Hepatocyte (in vitro differentiated cells): ENCODE data around the gene GALNT15. TPM values are rescaled to one million over a fixed set of nuclear protein-coding genes. Genes with fewer than 3 reads are reported as not detected.

Source experiments
- DNase-seq: peaks from one replicate; pipeline ENCODE4 v3.0.0-alpha.2; 2016; ENCODE audit warnings: low spot score
- H2AFZ ChIP-seq: fragments of 200-600 bp; sonication (generic); 2 replicates; pipeline ENCODE4 v1.6.0; 2016; ENCODE audit warnings: antibody characterized with exemption, mild to moderate bottlenecking
- H3K27ac ChIP-seq: fragments of 200-600 bp; sonication (generic); 2 replicates; pipeline ENCODE4 v1.5.1; 2016; ENCODE audit warnings: mild to moderate bottlenecking
- H3K27me3 ChIP-seq: fragments of 200-600 bp; sonication (generic); 2 replicates; pipeline ENCODE4 v1.6.1; 2016
- H3K36me3 ChIP-seq: fragments of 200-600 bp; sonication (generic); replicated peaks from 2 replicates; pipeline ENCODE4 v1.5.1; 2016; ENCODE audit warnings: low read depth; ENCODE audit not compliant: insufficient read depth
- H3K4me1 ChIP-seq: fragments of 200-600 bp; sonication (generic); 2 replicates; pipeline ENCODE4 v1.5.1; 2016; ENCODE audit warnings: mild to moderate bottlenecking, moderate library complexity; ENCODE audit not compliant: insufficient read depth
- H3K4me2 ChIP-seq: fragments of 200-600 bp; sonication (generic); 2 replicates; pipeline ENCODE4 v1.6.0; 2016
- H3K4me3 ChIP-seq: fragments of 200-600 bp; sonication (generic); 2 replicates; pipeline ENCODE4 v1.5.1; 2016; ENCODE audit warnings: mild to moderate bottlenecking
- H3K79me2 ChIP-seq: fragments of 200-600 bp; sonication (generic); 2 replicates; pipeline ENCODE4 v1.6.0; 2017; ENCODE audit warnings: mild to moderate bottlenecking
- H3K9me2 ChIP-seq: fragments of 200-600 bp; sonication (generic); replicated peaks from 2 replicates; pipeline ENCODE4 v1.6.0; 2017; ENCODE audit warnings: mild to moderate bottlenecking; ENCODE audit not compliant: insufficient read depth
- H3K9me3 ChIP-seq: fragments of 200-600 bp; sonication (generic); 2 replicates; pipeline ENCODE4 v1.5.1; 2016; ENCODE audit warnings: low read depth, mild to moderate bottlenecking
- H4K20me1 ChIP-seq: fragments of 200-600 bp; sonication (generic); 2 replicates; pipeline ENCODE4 v1.6.0; 2016; ENCODE audit warnings: mild to moderate bottlenecking; ENCODE audit not compliant: insufficient read depth, poor library complexity, severe bottlenecking
- CTCF ChIP-seq: fragments of 200-600 bp; sonication (generic); IDR thresholded peaks from 2 replicates; pipeline ENCODE4 v1.5.1; 2016; ENCODE audit warnings: antibody characterized with exemption, mild to moderate bottlenecking; ENCODE audit not compliant: poor library complexity
- EZH2 ChIP-seq: fragments of 200-600 bp; sonication (generic); IDR thresholded peaks from 2 replicates; pipeline ENCODE4 v1.6.1; 2016; ENCODE audit warnings: antibody characterized with exemption, mild to moderate bottlenecking, borderline replicate concordance
- EZH2phosphoT487 ChIP-seq: fragments of 200-600 bp; sonication (generic); IDR thresholded peaks from one replicate; pipeline ENCODE4 v1.6.1; 2018; ENCODE audit warnings: antibody characterized with exemption, mild to moderate bottlenecking, low read depth, moderate library complexity; ENCODE audit not compliant: unreplicated experiment, severe bottlenecking
- WGBS: methylation state at CpG from one replicate; pipeline ENCODE4 v1.1.6; 2016; ENCODE audit warnings: low lambda C conversion rate; ENCODE audit errors: missing lambda C conversion rate; 5-methylcytosine and 5-hydroxymethylcytosine counted together
- polyA plus RNA-seq: library from polyadenylated mRNA; unstranded; fragments of >200 nt; fragmentation: Nextera tagmentation; extraction: Ambion mirVana; gene quantifications from 2 replicates; pipeline ENCODE4 v1.2.1, GENCODE V29; 2016
- total RNA-seq: library from RNA; depleted of rRNA; stranded (reverse); fragments of >200 nt; gene quantifications from 2 replicates; pipeline ENCODE4 v1.2.3, GENCODE V29; 2014

GALNT15 gene, protein sequence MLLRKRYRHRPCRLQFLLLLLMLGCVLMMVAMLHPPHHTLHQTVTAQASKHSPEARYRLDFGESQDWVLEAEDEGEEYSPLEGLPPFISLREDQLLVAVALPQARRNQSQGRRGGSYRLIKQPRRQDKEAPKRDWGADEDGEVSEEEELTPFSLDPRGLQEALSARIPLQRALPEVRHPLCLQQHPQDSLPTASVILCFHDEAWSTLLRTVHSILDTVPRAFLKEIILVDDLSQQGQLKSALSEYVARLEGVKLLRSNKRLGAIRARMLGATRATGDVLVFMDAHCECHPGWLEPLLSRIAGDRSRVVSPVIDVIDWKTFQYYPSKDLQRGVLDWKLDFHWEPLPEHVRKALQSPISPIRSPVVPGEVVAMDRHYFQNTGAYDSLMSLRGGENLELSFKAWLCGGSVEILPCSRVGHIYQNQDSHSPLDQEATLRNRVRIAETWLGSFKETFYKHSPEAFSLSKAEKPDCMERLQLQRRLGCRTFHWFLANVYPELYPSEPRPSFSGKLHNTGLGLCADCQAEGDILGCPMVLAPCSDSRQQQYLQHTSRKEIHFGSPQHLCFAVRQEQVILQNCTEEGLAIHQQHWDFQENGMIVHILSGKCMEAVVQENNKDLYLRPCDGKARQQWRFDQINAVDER
- total RNA-seq (1.4 and 1.9 TPM in 2 replicates), polyA plus RNA-seq (1.1 and 3.3 TPM in 2 replicates)

- peaks cover 12% of the 10 kb centered on the region for H3K27me3 ChIP-seq
- 33% methylated on average over 8 of the region's 8 CpGs for WGBS
- no peaks in the 10 kb centered on the region for H3K79me2 ChIP-seq
- no peak within 1 kb of the TSS for H3K27ac ChIP-seq
- H3K4me1 ChIP-seq, result peaks cover 3% of the 10 kb centered on the region
- DNase-seq, result peak; percentile 76
- no peaks in the 10 kb centered on the region for H3K36me3 ChIP-seq
- H3K9me2 ChIP-seq, result no peaks in the 10 kb centered on the region
- peak within 1 kb of the TSS; percentile 10 for H3K4me2 ChIP-seq
- H2AFZ ChIP-seq, result no peak within 1 kb of the TSS
- TF ChIP-seq EZH2phosphoT487 (no peak), EZH2 (no peak), CTCF (no peak)
- no peaks in the 10 kb centered on the region for H3K9me3 ChIP-seq
- H4K20me1 ChIP-seq, result no peaks in the 10 kb centered on the region
- no peak within 1 kb of the TSS for H3K4me3 ChIP-seq
Observed at GRCh38 chr3:16174389-16174788, at the start of gene GALNT15. TSS of gene GALNT15 (plus strand) at chr3:16174680. CDS start at chr3:16175152, 472 bp downstream.

- H3K79me2 ChIP-seq, result no peaks in the 10 kb centered on the region
- TF ChIP-seq EZH2, result no peak
- no peak for TF ChIP-seq CTCF
- no peak for TF ChIP-seq EZH2phosphoT487
- DNase-seq, result no peak
- no peaks in the 10 kb centered on the region for H3K9me3 ChIP-seq
- no peak overlapping the region for H3K4me2 ChIP-seq
- no peak overlapping the region for H2AFZ ChIP-seq
- H3K36me3 ChIP-seq, result no peaks in the 10 kb centered on the region
- no peak overlapping the region for H3K27ac ChIP-seq
- H3K4me1 ChIP-seq, result no peaks in the 10 kb centered on the region
- H3K9me2 ChIP-seq, result no peaks in the 10 kb centered on the region
- H4K20me1 ChIP-seq, result no peaks in the 10 kb centered on the region
- WGBS, result 86% methylated on average over 8 of the region's 8 CpGs
- no peak overlapping the region for H3K4me3 ChIP-seq
- no peaks in the 10 kb centered on the region for H3K27me3 ChIP-seq
Observed at GRCh38 chr3:16126634-16127033, 47.8 kb upstream of the GALNT15 start.

DNA sequence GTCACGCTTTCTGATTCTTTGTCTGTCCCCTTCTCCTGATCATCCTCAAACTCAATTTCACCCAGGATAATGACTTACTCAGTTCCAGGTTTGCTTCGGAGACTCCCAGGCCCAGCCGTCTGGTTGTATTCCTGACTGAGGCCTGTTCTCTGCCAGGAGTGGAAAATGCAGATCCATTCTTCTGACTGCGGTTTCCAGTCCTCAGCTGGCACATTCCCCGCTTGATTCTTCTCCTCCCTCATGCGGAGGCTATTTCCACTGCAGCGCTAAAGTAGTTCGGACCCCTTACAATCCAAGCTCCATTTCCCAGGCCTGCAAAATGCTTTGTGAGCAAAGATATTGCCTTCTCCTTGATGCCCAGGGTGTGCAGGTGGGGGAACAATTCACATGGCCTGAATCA, 47.2 kb upstream of the GALNT15 start:
- Histone ChIP-seq H3K27ac (no peak overlapping the region), H3K9me3 (no peaks in the 10 kb centered on the region), H3K4me2 (no peak overlapping the region), H4K20me1 (no peaks in the 10 kb centered on the region), H3K27me3 (no peaks in the 10 kb centered on the region), H3K9me2 (no peaks in the 10 kb centered on the region), H3K36me3 (no peaks in the 10 kb centered on the region), H3K4me1 (no peaks in the 10 kb centered on the region), H3K79me2 (no peaks in the 10 kb centered on the region), H2AFZ (no peak overlapping the region), H3K4me3 (no peak overlapping the region)
- TF ChIP-seq EZH2phosphoT487, result no peak
- TF ChIP-seq CTCF, result no peak
- no peak for TF ChIP-seq EZH2
- WGBS, result 96% methylated on average over 8 of the region's 8 CpGs
- no peak for DNase-seq
